ENCODE measurements around the gene CDT1. TPM values are rescaled to one million over a fixed set of nuclear protein-coding genes. Genes with fewer than 3 reads are reported as not detected.

The CDT1 gene
- total and polyA plus RNA-seq, 4 donors = 0.05 to 1.5 (median 0.94) TPM

- no peak for ATAC-seq (ENCODE audit: low FRiP score)
- no peaks in the 10 kb centered on the region for H3K4me1 ChIP-seq (ENCODE audit: control insufficient read depth in 1 of 2, insufficient read depth in 2 of 2, low read length in 2 of 2)
- intact Hi-C loops (cut with DNase I) = no loop called here
- DNase-seq = no peak
- no peaks in the 10 kb centered on the region for H3K27me3 ChIP-seq (ENCODE audit: control insufficient read depth in 1 of 2, insufficient read depth in 2 of 2, low read length in 1 of 2)
- H3K36me3 ChIP-seq (ENCODE audit: control insufficient read depth in 1 of 2, insufficient read depth in 2 of 2, low read length in 1 of 2) = no peaks in the 10 kb centered on the region
- 91 to 96% methylated on average over 22 of the region's 22 CpGs for WGBS, 2 donors
- no peaks in the 10 kb centered on the region for H3K9me3 ChIP-seq (ENCODE audit: control insufficient read depth, low read length)
- H3K4me3 ChIP-seq (ENCODE audit: low read length in 2 of 2) = no peak overlapping the region
- H3K27ac ChIP-seq (ENCODE audit: low read depth in 1 of 2, low read length in 2 of 2) = no peak overlapping the region
Measured at GRCh38 chr16:88759976-88760350, 43.6 kb upstream of the CDT1 start.

- 89 to 93% methylated on average over 24 of the region's 24 CpGs for WGBS, 2 donors
- no peaks in the 10 kb centered on the region for H3K4me1 ChIP-seq (ENCODE audit: control insufficient read depth in 1 of 2, insufficient read depth in 2 of 2, low read length in 2 of 2)
- H3K27ac ChIP-seq (ENCODE audit: low read depth in 1 of 2, low read length in 2 of 2) = no peak overlapping the region
Measured at GRCh38 chr16:88760424-88761142, 43.0 kb upstream of the CDT1 start.

GRCh38 chr16:88761143-88761534 is 42.5 kb upstream of the CDT1 start:
- DNase-seq = no peak
- Histone ChIP-seq H3K4me1 (ENCODE audit: control insufficient read depth in 1 of 2, insufficient read depth in 2 of 2, low read length in 2 of 2) (no peaks in the 10 kb centered on the region), H3K4me3 (ENCODE audit: low read length in 2 of 2) (no peak overlapping the region), H3K27ac (ENCODE audit: low read depth in 1 of 2, low read length in 2 of 2) (no peak overlapping the region), H3K9me3 (ENCODE audit: control insufficient read depth, low read length) (no peaks in the 10 kb centered on the region), H3K27me3 (ENCODE audit: control insufficient read depth in 1 of 2, insufficient read depth in 2 of 2, low read length in 1 of 2) (no peaks in the 10 kb centered on the region), H3K36me3 (ENCODE audit: control insufficient read depth in 1 of 2, insufficient read depth in 2 of 2, low read length in 1 of 2) (no peaks in the 10 kb centered on the region)
- ATAC-seq (ENCODE audit: low FRiP score) = no peak
- 90 to 94% methylated on average over 11 of the region's 11 CpGs for WGBS, 2 donors
- intact Hi-C loops (cut with DNase I) = no loop called here

More at GRCh38 chr16:88760424-88761142, 43.0 kb upstream of the CDT1 start:
- ATAC-seq (ENCODE audit: low FRiP score) = no peak
- no peak overlapping the region for H3K4me3 ChIP-seq (ENCODE audit: low read length in 2 of 2)
- H3K36me3 ChIP-seq (ENCODE audit: control insufficient read depth in 1 of 2, insufficient read depth in 2 of 2, low read length in 1 of 2) = no peaks in the 10 kb centered on the region
- DNase-seq = no peak
- intact Hi-C loops (cut with DNase I) = no loop called here
- H3K9me3 ChIP-seq (ENCODE audit: control insufficient read depth, low read length) = no peaks in the 10 kb centered on the region
- no peaks in the 10 kb centered on the region for H3K27me3 ChIP-seq (ENCODE audit: control insufficient read depth in 1 of 2, insufficient read depth in 2 of 2, low read length in 1 of 2)

GRCh38 chr16:88761830-88762229 is 41.8 kb upstream of the CDT1 start:
- H3K27me3 ChIP-seq (ENCODE audit: control insufficient read depth in 1 of 2, insufficient read depth in 2 of 2, low read length in 1 of 2) = no peaks in the 10 kb centered on the region
- H3K4me3 ChIP-seq (ENCODE audit: low read length in 2 of 2) = no peak overlapping the region
- no peaks in the 10 kb centered on the region for H3K9me3 ChIP-seq (ENCODE audit: control insufficient read depth, low read length)
- no peaks in the 10 kb centered on the region for H3K4me1 ChIP-seq (ENCODE audit: control insufficient read depth in 1 of 2, insufficient read depth in 2 of 2, low read length in 2 of 2)
- DNase-seq (no peak), ATAC-seq (ENCODE audit: low FRiP score) (no peak)
- 87 to 92% methylated on average over 10 of the region's 10 CpGs for WGBS, 2 donors
- intact Hi-C loops (cut with DNase I) = no loop called here
- no peak overlapping the region for H3K27ac ChIP-seq (ENCODE audit: low read depth in 1 of 2, low read length in 2 of 2)
- H3K36me3 ChIP-seq (ENCODE audit: control insufficient read depth in 1 of 2, insufficient read depth in 2 of 2, low read length in 1 of 2) = no peaks in the 10 kb centered on the region

- H3K4me1 ChIP-seq (ENCODE audit: control insufficient read depth in 1 of 2, insufficient read depth in 2 of 2, low read length in 2 of 2) = no peaks in the 10 kb centered on the region
- H3K4me3 ChIP-seq (ENCODE audit: low read length in 2 of 2) = no peak overlapping the region
- no peak for DNase-seq
- no peaks in the 10 kb centered on the region for H3K27me3 ChIP-seq (ENCODE audit: control insufficient read depth in 1 of 2, insufficient read depth in 2 of 2, low read length in 1 of 2)
- WGBS, 2 donors = 77% methylated on average over 16 of the region's 16 CpGs
- H3K36me3 ChIP-seq (ENCODE audit: control insufficient read depth in 1 of 2, insufficient read depth in 2 of 2, low read length in 1 of 2) = no peaks in the 10 kb centered on the region
- no peaks in the 10 kb centered on the region for H3K9me3 ChIP-seq (ENCODE audit: control insufficient read depth, low read length)
- ATAC-seq (ENCODE audit: low FRiP score) = no peak
- H3K27ac ChIP-seq (ENCODE audit: low read depth in 1 of 2, low read length in 2 of 2) = no peak overlapping the region
- intact Hi-C loops (cut with DNase I) = no loop called here
Measured at GRCh38 chr16:88762258-88762870, 41.2 kb upstream of the CDT1 start.

GRCh38 chr16:88762941-88763340 is 40.6 kb upstream of the CDT1 start:
- Histone ChIP-seq H3K9me3 (ENCODE audit: control insufficient read depth, low read length) (no peaks in the 10 kb centered on the region), H3K27ac (ENCODE audit: low read depth in 1 of 2, low read length in 2 of 2) (no peak overlapping the region), H3K36me3 (ENCODE audit: control insufficient read depth in 1 of 2, insufficient read depth in 2 of 2, low read length in 1 of 2) (no peaks in the 10 kb centered on the region), H3K4me1 (ENCODE audit: control insufficient read depth in 1 of 2, insufficient read depth in 2 of 2, low read length in 2 of 2) (no peaks in the 10 kb centered on the region), H3K27me3 (ENCODE audit: control insufficient read depth in 1 of 2, insufficient read depth in 2 of 2, low read length in 1 of 2) (no peaks in the 10 kb centered on the region), H3K4me3 (ENCODE audit: low read length in 2 of 2) (no peak overlapping the region)
- WGBS, 2 donors = 79 to 87% methylated on average over 10 of the region's 10 CpGs
- ATAC-seq (ENCODE audit: low FRiP score) = no peak
- DNase-seq = no peak
- intact Hi-C loops (cut with DNase I) = no loop called here

DNA sequence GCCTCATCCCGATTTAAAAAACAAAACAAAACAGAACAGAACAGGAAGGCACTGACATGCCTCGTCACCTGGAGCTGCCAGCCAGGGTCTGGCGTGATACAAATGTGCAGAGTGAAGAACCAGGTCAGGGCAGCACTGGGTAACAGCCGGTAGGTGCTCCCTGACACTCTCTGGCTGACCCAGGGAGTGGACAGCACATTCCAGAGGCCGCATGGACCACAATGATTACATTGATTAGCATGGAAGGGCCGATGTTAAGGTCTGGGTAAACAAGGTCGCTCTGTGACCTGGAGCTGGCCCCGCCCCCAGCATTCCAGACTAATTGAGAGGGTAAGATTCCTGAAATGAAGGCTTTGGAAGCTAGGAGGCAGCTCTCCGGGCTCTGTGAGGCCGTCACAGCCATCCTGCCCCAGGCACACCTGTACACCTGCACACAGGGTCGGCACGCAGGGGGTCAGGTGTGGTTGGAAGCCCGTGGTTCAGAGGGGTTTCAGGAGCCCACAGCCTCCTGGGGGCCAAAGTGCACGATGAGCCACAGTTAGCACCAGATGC is 40.0 kb upstream of the CDT1 start:
- DNase-seq (no peak), ATAC-seq (ENCODE audit: low FRiP score) (no peak)
- intact Hi-C loops (cut with DNase I) = no loop called here
- H3K9me3 ChIP-seq (ENCODE audit: control insufficient read depth, low read length) = no peaks in the 10 kb centered on the region
- H3K27me3 ChIP-seq (ENCODE audit: control insufficient read depth in 1 of 2, insufficient read depth in 2 of 2, low read length in 1 of 2) = no peaks in the 10 kb centered on the region
- H3K27ac ChIP-seq (ENCODE audit: low read depth in 1 of 2, low read length in 2 of 2) = no peak overlapping the region
- WGBS, 2 donors = 75 to 76% methylated on average over 14 of the region's 14 CpGs
- no peak overlapping the region for H3K4me3 ChIP-seq (ENCODE audit: low read length in 2 of 2)
- H3K36me3 ChIP-seq (ENCODE audit: control insufficient read depth in 1 of 2, insufficient read depth in 2 of 2, low read length in 1 of 2) = no peaks in the 10 kb centered on the region
- no peaks in the 10 kb centered on the region for H3K4me1 ChIP-seq (ENCODE audit: control insufficient read depth in 1 of 2, insufficient read depth in 2 of 2, low read length in 2 of 2)

DNA sequence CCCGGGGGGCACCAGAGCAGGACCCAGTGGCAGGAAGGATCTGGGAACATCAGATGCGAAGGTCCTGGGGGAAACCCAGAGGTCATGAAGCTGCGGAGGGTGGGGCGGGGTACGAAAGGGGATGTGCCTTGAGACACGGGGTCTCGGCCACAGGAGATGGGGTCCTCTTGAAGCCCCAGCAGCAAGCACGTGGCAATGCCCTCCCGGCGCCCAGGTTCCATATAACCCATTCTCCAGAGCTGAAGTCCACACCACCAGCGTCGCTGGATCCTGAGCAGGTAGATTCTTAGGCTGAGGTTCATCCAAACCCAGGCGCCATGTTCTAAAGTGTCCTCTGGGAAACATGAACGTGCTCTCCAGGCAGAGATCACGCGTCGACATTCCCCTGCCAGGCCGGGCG is 39.5 kb upstream of the CDT1 start:
- H3K4me1 ChIP-seq (ENCODE audit: control insufficient read depth in 1 of 2, insufficient read depth in 2 of 2, low read length in 2 of 2) = no peaks in the 10 kb centered on the region
- 95% methylated on average over 19 of the region's 19 CpGs for WGBS, 2 donors
- no peak overlapping the region for H3K4me3 ChIP-seq (ENCODE audit: low read length in 2 of 2)
- intact Hi-C loops (cut with DNase I) = no loop called here
- no peaks in the 10 kb centered on the region for H3K27me3 ChIP-seq (ENCODE audit: control insufficient read depth in 1 of 2, insufficient read depth in 2 of 2, low read length in 1 of 2)
- no peak overlapping the region for H3K27ac ChIP-seq (ENCODE audit: low read depth in 1 of 2, low read length in 2 of 2)
- ATAC-seq (ENCODE audit: low FRiP score) = no peak
- DNase-seq = no peak
- no peaks in the 10 kb centered on the region for H3K9me3 ChIP-seq (ENCODE audit: control insufficient read depth, low read length)
- H3K36me3 ChIP-seq (ENCODE audit: control insufficient read depth in 1 of 2, insufficient read depth in 2 of 2, low read length in 1 of 2) = no peaks in the 10 kb centered on the region

GRCh38 chr16:88764913-88765349 is 38.7 kb upstream of the CDT1 start:
- Histone ChIP-seq H3K27ac (ENCODE audit: low read depth in 1 of 2, low read length in 2 of 2) (no peak overlapping the region), H3K9me3 (ENCODE audit: control insufficient read depth, low read length) (no peaks in the 10 kb centered on the region), H3K4me1 (ENCODE audit: control insufficient read depth in 1 of 2, insufficient read depth in 2 of 2, low read length in 2 of 2) (no peaks in the 10 kb centered on the region), H3K27me3 (ENCODE audit: control insufficient read depth in 1 of 2, insufficient read depth in 2 of 2, low read length in 1 of 2) (no peaks in the 10 kb centered on the region), H3K4me3 (ENCODE audit: low read length in 2 of 2) (no peak overlapping the region), H3K36me3 (ENCODE audit: control insufficient read depth in 1 of 2, insufficient read depth in 2 of 2, low read length in 1 of 2) (no peaks in the 10 kb centered on the region)
- DNase-seq (no peak), ATAC-seq (ENCODE audit: low FRiP score) (no peak)
- intact Hi-C loops (cut with DNase I) = no loop called here
- WGBS, 2 donors = 72 to 76% methylated on average over 9 of the region's 9 CpGs

Data from aorta (tissue), 5 donors.